SK-N-MC (cell line): ENCODE results near the gene PSMB8.

ENCODE experiments used
- EZH2 ChIP-seq: fragments of 200-600 bp; sonication (generic); IDR thresholded peaks from one replicate; pipeline ENCODE4 v1.6.1; 2017; ENCODE audit warnings: antibody characterized with exemption
- FOXP2 ChIP-seq: optimal IDR thresholded peaks from 2 replicates; pipeline ENCODE3; 2011; ENCODE audit warnings: mild to moderate bottlenecking, moderate library complexity; ENCODE audit not compliant: insufficient read depth; ENCODE audit errors: extremely low read length, control extremely low read depth
- POLR2AphosphoS5 ChIP-seq: IDR thresholded peaks from 2 replicates; pipeline ENCODE4 v1.6.1; 2012; ENCODE audit warnings: mild to moderate bottlenecking, low read depth, low read length, borderline replicate concordance

- TF ChIP-seq POLR2AphosphoS5, result no peak
- no peak for TF ChIP-seq EZH2
- TF ChIP-seq FOXP2, result no peak
Observed at GRCh38 chr6:32799168-32799567, 44.7 kb downstream of the PSMB8 start.
